Keratinocyte (primary cell): Measurements from ENCODE around the gene POU2F2.

Experiments
- EZH2 ChIP-seq: IDR thresholded peaks from one replicate; pipeline ENCODE4 v1.6.1; 2012; ENCODE audit warnings: inconsistent platforms, mild to moderate bottlenecking, low read length, moderate library complexity
- TF ChIP-seq, protein P1 (sequence below), 3 experiments: IDR thresholded peaks in 1 of 3; conservative IDR thresholded peaks in 1 of 3; optimal IDR thresholded peaks in 1 of 3; 2 replicates in 2 of 3; 3 replicates in 1 of 3; pipeline versions ENCODE3 to v1.5.1; 2011; ENCODE audit warnings: low read length in 3 of 3, mild to moderate bottlenecking in 3 of 3, moderate library complexity in 2 of 3, control low read depth in 1 of 3, inconsistent platforms in 1 of 3; ENCODE audit not compliant: insufficient read depth in 2 of 3; ENCODE audit errors: extremely low read depth in 1 of 3

DNA sequence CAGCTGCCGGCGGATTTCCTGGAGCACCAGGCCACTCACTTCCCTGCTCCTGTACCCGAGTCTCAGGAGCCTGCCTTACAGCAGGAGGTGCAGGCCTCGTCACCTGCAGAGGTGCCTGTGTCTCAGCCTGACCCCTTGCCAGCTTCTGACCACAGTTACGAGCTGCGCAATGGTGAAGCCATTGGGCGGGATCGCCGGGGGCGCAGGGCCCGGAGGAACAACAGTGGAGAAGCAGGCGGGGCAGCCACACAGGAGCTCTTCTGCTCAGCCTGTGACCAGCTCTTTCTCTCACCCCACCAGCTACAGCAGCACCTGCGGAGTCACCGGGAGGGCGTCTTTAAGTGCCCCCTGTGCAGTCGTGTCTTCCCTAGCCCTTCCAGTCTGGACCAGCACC is 53.0 kb downstream of the POU2F2 start:
- TF ChIP-seq, protein P1, sequence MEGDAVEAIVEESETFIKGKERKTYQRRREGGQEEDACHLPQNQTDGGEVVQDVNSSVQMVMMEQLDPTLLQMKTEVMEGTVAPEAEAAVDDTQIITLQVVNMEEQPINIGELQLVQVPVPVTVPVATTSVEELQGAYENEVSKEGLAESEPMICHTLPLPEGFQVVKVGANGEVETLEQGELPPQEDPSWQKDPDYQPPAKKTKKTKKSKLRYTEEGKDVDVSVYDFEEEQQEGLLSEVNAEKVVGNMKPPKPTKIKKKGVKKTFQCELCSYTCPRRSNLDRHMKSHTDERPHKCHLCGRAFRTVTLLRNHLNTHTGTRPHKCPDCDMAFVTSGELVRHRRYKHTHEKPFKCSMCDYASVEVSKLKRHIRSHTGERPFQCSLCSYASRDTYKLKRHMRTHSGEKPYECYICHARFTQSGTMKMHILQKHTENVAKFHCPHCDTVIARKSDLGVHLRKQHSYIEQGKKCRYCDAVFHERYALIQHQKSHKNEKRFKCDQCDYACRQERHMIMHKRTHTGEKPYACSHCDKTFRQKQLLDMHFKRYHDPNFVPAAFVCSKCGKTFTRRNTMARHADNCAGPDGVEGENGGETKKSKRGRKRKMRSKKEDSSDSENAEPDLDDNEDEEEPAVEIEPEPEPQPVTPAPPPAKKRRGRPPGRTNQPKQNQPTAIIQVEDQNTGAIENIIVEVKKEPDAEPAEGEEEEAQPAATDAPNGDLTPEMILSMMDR (optimal IDR thresholded peaks at IDR 0.05 in 1 of 3, IDR thresholded peaks at IDR 0.05 in 1 of 3, conservative IDR thresholded peaks at IDR 0.05 in 1 of 3; ENCODE audit: extremely low read depth in 1 of 3, insufficient read depth in 2 of 3, low read length in 3 of 3) = no peak
- TF ChIP-seq EZH2 = no peak
